Activated CD4-positive, alpha-beta T cell treated with anti-CD3 and anti-CD28 coated beads for 24 hours (primary cell): ENCODE measurements around the gene ZNF407.
"Not testable (repeated sequence)": the region's sequence is repeated elsewhere in the genome, so short reads cannot be mapped to it uniquely, and the experiment has no call there.

Source experiments
- DNase-seq, 2 donors: peaks; one replicate each; pipeline ENCODE4 v3.0.0-alpha.2; 2020; ENCODE audit warnings: low read depth in 2 of 2

ZNF407 gene

DNA sequence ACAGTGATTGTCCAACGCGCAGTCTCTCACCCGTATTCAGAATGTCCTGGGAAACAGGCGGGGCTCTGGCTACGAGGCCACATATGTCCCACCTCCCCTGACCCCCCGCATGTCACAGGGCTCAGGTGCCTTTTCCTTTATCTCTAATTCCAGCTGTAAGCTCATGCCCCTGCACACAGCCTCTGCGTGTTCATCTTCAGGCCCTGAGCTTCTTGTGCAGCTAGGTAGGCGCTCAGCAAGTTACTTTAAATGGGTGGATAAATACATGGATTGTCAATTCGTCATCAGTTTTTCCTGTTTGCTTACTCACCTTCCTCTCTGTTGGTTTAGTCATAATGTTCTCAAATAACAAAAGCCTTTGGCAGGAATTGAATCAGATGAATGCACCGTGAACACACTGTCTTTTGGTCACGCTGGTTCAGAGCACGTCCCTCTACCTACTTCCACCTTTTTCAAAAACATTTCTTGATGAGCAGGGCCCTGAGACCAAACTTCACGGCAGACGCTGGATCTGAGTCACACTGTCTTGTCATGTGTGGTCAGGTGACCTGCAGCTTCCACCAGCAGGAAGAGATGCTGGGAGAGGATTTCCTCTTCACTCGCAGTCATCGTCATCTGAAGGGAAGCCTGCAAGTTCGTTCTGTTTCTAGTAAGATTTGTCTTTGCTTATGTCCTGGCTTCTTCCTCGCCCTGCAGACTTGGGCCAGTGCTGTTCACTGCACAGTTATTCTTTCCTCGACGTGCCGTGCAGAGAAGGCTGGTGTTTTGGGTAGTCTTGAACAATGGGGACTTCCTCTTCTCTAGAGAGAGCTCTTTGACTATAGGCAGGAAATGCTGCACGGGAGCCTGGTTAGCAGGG is 473.2 kb downstream of the ZNF407 start:
- peak; percentile 29 to 44 for DNase-seq

DNA sequence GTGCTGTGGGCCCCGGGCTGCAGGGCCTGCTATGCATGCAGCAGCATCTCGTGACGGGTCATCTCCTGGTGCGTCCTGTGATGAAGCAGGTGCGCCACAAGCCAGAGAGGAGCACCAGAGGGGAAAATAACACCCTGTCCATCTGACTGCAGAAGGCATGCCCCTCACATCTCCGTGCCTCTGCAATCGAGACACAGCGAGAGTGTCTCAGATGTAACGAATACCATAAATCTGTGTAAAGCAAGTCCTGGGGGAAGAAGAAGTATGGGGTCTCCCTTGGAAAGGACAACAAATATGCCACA is 473.8 kb downstream of the ZNF407 start:
- DNase-seq, result no peak

DNA sequence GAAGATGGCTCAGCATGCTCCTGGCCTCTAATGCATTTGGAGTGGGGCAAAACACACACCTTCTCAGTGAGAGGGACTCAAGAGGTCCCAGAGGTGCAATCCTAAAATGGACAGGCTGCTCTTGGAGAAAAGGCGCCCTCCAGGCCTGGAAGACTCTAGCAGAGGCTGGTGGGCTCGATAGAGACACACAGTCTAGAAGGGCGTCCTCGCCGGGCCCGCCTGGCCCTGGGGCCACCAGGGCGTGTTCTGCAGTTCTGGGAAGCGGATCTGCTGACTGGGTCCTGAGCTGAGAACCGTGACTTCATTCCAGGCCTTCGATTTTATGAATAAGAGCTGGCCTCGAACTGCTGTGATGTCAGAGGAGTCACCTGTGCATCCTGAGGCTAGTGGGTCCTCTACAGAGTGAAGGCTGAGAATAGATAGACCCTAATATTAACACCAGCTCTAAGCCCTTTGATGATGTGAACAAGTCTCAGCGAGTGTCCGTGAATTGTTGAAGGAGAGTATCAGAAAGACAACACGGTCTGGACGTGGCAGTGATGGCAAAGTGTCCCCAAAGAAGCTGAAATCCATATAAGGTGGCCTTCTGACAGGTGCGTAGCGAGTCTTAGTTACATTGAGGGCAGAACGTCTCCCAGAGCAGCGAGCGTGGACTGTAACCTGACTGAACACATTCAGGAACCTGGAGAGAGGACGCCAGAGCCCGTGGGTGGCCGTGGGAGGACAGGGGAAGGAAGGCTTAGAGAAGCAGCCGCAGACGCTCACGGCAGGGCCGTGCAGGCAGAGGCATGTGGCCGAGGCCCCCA is 474.4 kb downstream of the ZNF407 start:
- DNase-seq, result no peak

DNA sequence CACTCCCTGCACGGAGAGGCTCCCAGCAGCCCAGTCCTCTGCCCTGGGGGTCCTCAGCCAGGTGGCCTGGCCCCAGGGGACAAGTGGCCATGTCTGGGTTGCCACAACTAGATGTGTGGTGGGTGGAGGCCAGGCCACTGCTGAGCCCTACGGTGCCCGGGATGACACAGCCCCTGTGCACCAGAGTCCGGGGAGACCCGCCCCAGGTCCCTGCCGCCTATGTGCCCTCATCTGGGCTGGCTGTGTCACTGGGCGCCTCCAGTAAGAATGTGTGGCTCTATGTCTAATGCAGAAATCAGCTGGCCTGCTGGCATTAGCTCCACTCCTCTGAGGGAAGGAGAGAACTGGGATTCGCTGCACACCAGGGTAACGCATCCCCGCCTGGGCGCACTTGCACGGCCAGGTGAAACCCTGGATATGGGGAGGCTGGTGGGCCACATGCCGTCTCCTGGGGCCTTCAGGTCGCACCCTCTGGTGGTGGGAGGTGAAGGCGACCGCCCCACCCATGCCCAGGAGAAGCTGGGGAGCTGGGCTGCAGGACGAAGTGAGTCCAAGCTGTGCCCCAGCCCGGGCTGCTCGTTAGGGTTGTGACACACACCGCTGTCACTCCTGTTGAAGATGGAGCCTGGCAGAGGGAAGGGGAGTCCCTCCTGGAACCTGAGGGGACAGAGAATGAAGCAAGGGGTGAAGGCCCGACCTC is 475.2 kb downstream of the ZNF407 start:
- DNase-seq, result no peak

DNA sequence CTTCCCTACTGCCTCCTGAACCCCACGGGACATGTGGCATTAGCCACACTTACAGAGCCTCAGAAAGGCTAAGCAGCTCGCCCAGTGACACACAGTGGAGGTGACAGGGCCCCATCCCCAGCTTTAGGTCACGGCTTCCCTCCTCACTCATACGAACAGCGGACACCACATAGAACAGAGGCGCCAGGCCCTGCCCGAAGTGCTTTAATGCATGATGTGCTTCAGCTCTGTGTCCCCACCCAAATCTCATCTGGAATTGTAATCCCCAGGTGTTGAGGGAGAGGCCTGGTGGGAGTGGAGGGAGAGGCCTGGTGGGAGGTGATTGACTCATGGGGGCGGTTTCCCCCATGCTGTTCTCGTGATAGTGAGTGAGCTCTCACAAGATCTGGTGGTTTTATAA is 476.0 kb downstream of the ZNF407 start:
- DNase-seq, result no peak

- no peak for DNase-seq
Measured at GRCh38 chr18:75074196-75075015, 476.7 kb downstream of the ZNF407 start.

- no peak for DNase-seq
Measured at GRCh38 chr18:75075016-75075305, 477.3 kb downstream of the ZNF407 start.

DNA sequence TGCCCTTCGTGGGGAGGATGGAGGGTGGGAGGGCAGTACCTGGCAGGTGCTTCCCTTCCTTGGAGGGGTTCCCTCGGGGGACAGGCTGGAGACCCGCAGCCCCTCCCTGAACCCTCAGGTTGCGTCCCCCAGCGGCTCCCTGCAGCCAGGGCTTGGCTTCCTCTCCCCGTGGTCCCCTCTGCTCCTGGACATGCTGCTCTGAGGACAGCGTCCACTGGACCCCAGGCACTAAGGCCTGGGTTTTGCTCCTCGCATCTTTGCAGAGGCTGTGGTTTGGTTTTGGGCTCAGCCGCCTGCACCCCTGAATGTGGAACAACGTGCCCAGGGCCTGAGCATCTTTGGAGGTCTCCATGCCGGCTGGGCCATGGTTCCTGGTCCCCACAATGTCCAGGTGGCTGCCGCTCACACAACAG is 477.8 kb downstream of the ZNF407 start:
- no peak for DNase-seq

DNA sequence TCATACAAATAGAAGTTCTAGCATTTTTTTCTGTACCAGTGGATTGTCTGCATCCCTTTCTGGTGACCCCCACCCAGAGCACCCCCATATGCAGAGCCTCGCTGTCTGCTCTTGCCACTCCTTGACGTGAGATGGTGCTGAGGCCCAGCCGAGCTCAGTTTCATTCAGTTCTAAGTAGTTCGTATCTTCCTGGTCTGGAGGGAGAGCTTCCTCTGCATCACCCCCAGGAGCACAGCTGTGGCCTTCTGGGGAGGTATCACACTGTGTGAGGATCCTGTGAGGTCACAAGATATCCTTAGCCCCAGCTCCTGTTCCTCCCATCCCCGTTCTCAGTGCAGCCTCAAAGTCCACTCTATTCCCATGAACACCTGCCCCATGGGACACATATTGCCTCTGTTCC is 478.6 kb downstream of the ZNF407 start:
- no peak for DNase-seq

DNA sequence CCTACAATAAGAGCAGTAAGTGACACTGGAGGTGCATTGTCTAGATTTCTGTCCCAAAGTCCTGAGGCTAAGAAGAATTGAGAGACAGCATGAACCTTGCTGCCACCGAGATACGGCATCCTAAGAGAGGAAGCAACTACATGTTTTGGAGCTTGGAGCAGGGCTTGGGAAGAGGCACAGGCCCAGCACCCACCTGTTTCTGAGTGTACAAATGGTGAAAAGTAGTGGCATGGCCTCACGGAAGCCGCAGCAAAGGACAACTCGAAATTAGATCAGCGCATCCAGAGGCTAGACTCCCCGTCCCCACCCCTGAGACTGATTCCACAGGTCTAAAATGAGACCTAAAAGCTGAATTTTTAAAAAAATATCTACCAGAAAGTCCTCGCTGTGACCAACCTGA is 483.8 kb downstream of the ZNF407 start:
- DNase-seq, result no peak

- DNase-seq, result no peak
Measured at GRCh38 chr18:75083131-75083530, 485.5 kb downstream of the ZNF407 start.

GRCh38 chr18:75083761-75084160 is 486.1 kb downstream of the ZNF407 start:
- no peak for DNase-seq

DNA sequence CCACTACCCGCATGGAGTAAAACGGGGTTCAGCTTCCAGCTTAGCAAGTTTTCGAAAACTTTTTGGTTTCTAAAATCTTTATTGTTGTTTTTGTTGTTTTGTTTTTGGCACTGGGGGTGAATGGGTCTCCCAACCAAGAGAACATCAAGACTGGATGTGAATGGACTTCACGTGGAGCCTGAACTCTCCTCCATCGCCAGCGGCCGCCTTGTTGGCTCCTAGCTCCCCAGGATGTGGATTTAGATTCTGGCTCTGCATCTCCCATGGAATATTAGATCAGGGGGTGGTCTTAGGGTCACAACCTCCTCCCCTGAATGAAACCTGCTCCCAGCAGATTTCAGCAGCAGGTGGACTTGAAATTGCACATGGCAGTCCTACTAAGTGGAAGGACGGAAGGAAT is 488.0 kb downstream of the ZNF407 start:
- DNase-seq, result not testable (repeated sequence)

GRCh38 chr18:75086494-75087034 is 488.9 kb downstream of the ZNF407 start:
- no peak for DNase-seq

DNA sequence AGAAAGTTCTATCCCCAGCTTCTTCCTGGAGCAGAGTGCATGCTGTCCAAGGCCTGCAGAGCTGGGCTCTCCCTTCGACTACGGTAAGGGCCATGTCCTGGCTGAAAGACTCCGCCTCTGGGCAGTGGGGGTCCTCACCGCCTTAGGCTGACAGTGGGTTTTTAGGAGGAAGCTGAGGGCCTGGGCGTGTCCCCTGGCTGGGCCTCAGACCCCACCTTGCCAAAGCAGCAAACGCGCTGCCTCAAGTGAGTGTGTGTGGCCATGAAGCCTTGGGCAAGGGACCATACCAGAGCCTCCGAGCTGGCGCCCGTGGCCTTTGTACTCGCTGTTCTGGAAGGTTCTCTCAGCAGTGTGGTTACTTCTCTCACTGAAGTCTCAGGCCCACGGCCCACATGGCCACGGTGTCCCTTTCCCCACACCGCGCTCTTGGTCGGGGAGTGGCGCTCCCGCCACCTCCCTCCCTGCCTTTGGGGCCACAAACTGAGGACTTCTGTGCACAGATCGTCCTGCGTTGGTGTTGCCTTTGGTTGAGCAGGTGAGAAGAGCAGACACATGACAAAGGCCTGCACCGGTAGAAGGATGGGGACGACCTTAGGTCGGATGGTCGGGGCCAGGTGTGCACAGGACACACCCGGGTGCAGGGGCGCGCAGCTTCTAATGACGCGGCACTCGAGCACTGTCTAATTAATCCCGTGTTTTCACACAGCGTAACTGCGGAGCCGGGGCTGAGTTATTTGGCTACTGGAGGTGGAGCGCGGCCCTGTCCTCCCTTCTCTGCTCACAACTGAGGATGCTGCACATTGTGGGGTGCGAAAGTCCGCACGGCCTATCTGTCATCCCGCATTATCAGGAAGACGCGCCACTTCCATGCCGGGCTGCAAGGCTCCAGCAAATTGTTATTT is 489.7 kb downstream of the ZNF407 start:
- DNase-seq, result no peak

DNA sequence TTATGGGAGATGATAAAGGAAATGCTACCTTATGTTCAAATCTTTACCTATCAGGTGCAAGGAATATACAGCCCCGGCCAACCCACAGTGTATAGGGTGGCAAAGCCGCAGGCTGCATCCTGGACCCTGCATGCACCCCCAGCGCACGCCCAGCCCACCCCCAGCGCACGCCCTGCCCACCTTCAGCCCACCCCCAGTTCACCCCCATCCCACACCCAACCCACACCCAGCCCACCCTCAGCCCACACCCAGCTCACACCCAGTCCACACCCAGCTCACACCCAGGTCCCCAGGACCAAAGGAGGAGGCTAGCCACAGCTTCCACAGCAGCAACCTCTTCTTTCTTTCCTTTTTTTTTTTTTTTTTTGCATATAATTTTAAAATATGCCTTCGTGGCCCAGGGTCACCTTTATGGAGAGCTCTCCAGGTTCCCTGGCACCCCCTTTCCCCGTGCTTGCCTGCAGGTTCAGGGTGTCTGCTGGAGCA is 490.4 kb downstream of the ZNF407 start:
- no peak for DNase-seq

DNA sequence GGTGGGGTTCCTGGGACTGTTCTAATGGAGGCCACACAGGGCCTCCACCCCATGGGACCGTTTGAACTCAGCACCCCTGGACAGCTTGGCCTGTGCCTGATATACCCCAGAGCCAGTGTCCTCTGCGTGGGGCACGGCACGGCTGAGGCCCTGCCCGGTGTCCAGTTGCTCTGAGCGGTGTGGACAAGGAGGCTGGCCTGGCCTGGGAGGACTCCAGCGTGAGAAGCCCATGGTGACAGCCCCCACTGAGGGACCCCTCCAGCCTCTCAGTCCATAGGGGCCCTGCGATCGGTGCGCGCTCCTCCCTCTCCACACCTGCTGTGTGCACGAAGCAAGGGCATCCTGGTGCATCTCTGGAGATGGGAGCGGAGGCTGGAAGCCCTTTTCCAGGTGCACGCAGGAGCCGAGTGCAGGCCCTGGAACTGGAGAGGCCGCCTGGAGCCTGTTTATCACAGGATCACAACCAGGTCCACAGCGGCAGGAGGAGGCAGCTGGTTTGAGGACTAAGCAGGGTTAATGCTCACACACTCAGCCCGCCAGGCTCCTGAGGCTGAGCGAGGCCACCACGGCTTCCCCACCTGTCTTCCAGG is 491.0 kb downstream of the ZNF407 start:
- DNase-seq, result no peak

DNA sequence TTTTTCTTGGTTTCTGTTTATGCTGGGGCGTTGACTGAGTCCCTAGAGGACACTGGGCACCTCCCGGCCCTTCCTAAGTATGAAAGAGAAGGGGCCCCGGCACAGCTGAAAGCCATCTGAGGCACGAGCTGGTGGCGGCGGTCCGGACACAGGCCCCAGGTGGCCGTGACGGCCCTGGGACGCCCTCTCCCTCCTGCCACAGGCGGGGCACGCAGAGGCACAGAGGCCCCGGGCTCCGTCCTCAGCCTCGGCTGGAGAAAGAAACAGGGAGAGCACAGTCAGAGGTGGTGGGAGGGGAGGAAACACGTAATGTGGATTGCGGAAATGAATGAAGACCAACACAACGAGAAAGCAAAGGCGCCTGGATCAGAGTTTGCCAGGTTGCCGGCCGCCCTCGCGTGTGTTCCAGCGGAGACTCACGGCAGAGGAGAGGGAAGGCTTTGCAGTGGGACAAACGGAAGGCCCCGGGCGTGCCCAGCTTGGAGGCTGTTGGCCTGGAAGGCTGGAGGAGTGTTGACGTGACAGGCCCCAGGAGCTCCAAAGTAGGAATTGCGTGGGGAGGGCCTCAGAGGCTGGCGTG is 492.2 kb downstream of the ZNF407 start:
- DNase-seq, result no peak

DNA sequence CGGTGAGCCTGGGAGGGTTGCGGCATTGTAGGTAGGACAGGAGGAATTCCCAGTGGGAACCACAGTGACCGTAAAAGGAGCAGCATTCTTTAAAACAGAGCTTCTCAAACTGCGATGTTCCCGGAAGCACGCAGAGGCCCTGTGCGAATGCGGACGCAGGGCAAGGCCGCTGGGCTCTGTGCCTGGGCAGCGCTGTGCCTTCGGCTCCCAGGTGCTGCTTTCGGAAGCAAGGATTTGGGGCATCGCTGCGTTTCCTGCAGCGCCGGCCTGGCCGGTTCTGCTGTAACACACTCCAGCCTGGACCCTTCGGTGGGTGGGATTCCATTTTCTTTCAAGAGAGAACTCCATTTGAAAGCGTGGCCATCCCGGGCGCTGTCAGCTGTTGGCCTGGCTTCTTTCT is 492.7 kb downstream of the ZNF407 start:
- no peak for DNase-seq
